HCEC 1CT (cell line): ENCODE data around the gene TJAP1.
A peak's percentile ranks its signal among the peaks of the same experiment; 100 is the strongest.
"Not testable (repeated sequence)": the region's sequence is repeated elsewhere in the genome, so short reads cannot be mapped to it uniquely, and the experiment has no call there.

Experiments
- DNase-seq: peaks from one replicate; pipeline ENCODE4 v3.0.0-alpha.2; 2017

The TJAP1 gene

DNA sequence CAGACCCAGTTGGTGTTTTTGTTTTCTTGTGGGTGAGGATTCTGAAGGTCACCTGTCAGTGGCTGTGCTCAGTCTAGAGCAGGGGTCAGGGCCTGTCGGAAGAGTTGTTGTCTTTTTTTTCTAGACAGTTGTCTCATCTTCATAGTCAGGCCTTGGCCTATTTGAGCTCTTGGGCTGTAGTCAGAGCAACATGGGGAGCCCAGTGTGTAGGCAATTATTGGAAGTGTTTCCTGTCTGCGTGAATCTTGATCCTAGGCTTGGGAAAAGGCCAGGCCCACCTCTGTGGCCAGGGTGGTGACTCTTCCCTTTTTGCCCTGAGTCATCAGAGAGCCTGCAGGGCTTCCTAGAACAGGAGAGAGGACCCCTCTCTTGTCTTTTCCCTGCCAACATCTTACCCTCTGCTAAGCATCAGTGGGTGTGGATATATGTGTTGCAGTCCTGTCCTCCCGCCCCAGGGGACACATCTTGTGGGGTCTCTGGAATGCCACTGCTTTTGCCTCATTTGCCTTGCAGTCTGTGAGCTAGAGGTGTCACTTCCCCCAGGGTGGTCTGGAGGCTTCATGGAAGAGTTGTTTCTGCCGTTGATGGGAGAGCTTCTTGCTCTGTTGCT lies 11.4 kb downstream of the TJAP1 start:
- no peak for DNase-seq

DNA sequence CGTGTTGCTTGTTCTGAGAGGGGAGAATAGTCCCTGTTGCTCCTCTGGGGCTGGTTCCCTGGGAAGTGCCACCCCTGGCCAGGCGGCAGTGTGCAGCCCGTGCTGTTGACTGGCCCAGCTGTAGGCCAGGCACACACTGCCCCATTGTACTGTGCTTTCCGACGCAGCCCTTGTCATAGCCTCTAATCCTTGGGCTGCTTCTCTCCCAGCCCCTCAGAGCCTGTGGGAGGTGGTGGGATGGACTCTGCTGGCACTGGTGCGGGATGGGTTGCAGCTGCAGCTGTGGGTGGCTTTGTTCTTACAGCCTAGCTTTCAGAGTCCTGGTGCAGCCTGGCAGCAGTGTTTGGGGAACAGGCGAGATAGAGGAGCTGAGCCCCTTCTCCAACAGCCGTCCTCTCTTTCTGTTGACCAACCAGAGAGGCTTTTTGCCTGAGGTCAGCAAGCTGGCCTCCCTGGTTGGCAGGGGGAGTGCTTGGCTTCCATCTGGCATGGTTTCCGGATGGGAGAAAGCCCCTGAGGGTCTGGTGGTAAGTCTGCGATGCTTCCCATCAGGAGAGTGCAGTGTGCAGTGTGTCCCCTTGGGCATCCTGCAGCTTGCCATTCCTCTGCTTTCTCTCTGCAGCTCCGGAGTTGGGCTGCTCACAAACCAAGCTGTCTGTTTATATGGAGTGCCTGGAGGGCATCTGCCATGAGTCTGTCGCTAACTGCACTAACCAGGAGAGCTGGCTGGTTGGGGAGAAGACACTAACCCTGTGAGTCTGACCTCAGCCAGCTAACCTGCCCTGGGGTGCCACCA lies 12.1 kb downstream of the TJAP1 start:
- no peak for DNase-seq

DNA sequence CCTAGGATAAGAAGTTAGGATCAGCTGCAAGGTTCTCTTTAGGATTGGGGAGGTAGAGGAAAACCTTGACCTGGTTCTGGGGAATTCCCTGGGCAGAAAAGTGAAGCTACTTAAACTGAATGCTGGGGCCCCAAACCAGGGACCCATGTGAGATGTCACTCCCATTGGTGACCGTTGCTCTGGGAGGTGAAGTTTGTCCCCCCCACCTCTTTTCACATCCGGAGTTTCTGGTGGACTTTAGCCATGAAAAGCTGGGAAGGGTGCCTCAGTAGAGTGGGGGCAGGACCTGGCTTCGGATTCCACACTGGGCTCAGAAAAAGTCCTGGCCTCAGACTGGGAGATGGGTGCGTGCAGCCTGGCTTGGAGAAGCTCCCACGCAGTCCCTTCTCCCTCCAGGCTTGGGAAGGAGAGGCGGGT lies 13.2 kb downstream of the TJAP1 start:
- DNase-seq = no peak

DNA sequence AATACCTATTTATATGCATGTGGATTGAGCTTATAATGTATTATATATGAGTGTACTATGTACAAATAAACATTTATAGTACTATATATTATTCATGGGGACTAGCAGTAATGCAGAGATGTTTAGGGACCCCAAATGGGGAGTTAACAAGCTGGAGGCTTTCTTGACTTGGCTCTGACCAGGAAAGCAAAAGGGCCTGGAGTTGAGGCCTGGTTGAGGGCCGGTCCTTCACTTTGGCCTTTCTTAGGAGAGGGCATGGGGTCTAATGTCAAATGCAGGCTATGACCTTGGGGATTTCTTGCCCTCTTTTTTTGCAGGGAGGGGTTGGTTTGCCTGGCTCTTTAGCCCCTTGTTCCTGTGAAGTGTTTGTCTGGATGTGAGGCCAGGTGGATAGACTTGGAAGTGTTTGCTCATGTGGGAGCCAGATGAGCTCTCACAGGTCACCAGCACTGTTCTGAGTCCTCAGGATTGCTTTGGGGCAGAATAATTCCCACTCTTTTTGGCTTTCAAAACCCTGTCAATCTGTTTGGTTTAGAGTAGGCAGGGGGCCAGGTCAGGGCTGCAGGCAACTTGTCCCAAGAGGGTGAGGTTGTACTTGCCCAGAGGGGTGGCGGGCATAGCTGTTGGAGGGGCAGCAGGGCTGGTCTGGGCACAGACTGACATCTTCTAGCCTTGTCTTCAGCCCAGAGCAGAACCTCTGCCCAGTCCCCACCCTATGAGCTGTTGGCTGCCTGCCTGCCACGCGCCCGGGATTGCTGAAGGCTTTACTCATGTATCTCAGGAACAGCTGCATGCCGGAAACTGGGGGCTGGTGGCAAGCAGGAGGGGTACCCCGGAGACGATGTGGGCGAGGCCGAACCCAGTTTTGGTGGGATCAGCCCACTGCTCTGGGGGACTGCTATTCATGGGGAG lies 14.6 kb downstream of the TJAP1 start:
- peak; percentile 82 for DNase-seq

DNA sequence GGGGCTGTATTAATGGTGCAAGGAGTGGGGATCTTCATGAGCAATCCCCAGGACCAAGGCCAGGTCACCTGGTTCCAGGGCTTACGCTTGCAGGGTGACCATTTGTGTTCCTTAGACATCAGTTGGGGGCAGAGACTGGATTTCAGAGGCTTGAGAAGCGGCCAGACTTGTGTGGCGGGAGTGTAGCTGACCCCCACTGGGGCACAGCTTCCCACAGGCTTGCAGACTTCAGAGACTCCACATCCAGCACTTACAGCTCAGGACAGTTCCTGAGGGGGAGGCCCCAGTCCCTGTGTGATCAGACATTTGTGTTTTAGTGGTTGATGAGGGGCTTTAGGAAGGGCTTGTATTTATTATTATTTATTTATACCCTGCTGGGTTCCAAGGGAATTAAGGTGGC lies 15.3 kb downstream of the TJAP1 start:
- no peak for DNase-seq

DNA sequence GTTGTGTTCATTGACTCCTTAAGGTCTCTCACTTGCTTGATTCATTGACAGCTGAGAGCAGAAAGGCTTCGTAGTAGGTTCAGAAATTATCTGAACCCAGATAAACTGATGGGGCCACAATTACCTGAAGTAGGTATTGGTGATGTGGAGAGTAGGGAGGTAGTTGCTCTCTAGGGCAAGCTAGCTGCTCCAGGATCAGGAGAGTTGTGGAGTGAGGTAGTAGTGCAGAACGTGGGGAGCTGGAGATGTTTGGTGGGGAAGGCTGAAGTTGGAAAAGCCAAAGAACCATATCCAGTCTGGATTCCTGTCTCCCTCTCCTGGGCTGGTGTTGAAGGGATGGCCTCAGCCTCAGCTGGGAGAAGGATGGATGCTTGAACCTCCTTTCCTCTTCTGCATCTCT lies 15.9 kb downstream of the TJAP1 start:
- no peak for DNase-seq

DNA sequence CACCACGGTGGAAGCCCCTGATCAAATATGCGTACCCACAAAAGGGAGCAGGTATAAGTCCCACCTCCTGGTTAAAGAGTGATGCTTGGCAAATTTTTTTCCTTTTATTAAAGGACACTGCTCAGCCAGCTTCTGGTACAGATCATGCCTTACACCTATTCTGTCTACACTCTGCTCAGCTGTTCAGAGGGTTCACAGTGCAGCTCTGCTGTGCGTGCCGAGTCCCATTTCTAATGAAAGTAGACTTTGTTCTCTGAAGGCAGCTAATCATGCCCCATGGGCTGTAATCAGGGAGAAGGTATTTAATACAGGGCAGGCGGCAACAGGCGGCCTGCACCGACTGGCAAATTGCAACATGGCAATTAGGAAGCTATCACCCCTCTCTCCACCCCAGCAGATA lies 16.5 kb downstream of the TJAP1 start:
- no peak for DNase-seq

DNA sequence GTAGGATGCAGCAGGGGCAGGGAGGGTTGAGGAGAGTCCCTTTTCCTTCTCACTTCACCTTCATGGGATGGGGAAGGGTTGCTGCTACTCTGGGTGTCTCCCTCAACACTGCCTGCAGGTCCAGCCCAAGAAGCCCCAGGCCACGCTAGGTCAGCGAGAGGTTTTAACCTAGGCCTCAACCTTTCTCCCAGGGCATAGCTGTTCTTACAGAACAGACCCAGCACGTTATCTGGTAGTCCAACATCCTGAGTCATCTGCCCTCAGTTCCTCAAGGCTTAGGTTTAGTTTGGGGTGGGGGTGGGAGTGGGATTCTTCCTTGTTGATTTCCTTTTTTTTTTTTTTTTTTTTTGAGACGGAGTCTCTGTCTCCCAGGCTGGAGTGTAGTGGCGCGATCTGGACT lies 17.0 kb downstream of the TJAP1 start:
- no peak for DNase-seq

DNA sequence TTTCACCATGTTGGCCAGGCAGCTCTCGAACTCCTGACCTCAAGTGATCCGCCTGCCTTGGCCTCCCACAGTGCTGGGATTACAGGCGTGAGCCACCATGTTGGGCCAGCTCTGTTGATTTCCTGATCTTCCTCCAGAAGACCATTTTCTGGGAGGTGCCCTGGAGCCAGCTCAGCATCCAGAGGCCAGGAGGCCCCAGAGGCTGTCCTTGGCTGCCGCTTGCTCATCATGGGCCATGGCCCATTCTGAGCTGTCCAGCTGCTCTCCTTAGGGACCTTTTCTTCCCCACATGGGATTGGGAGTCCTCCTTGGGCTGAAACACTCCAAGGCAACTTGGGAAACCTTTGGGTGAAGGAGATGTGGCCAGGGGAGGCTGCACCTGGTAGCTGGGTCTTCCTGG lies 17.4 kb downstream of the TJAP1 start:
- DNase-seq = no peak

DNA sequence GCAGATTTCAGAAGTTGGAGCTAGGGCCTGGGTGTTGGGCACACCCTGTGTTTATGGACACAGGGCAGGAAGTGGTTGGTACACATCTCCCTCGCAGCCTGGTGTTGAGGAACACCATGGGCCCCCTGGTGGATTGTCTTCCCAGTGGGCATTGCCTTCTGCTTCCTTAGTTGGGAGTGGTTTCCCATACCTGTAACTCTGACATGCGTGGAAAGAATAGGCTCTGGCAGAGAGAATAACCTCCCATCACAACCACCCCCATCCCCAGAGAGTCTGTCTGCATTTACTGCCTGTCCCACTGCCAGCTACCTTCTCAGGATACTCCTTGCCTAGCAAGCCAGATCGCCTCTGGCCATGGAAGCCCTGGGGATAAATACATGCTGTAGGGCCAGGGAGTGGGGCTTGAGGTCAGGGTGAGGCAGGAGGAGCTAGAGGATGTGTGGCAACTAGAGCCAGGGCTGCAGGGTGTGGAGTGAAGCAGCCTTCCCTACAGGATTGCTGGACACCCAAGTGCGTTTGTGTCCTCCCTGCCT lies 18.1 kb downstream of the TJAP1 start:
- DNase-seq = no peak

DNA sequence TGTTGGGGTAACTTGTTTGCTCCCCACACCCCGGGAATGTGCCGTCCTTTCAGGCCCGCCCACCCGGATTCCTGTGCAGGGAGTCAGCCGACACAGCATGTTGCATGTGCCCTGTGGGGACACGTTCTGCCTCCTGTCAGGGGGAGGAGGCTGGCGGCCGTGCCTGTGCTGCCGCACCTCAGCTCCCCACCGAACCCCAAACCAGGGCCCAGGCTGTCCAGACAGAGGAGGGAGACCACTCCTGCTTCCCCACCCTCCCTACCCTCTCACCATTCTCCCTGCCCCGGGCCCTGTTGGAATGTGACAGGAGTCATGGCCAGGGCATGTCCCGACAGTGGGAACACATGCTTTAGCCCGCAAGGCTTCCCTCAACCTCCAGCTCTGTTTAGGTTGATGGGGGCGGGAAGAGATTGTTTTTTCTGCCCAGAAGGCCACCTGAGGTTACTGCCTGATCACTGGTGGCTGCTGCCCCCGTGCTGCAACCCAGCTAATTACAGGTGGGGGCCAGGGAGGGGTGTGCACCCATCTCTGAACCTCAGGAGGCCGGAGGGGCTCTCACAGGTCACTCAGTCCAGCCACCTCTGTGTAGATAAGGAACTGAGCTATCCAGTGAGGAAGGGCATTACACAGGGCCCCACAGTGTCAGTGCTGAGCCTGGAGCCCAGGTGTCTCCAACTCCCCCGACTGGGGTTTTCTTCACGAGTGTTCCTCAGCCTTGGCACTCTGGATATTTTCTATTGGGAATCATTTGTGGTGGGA lies 19.2 kb downstream of the TJAP1 start:
- DNase-seq = peak; percentile 67

DNA sequence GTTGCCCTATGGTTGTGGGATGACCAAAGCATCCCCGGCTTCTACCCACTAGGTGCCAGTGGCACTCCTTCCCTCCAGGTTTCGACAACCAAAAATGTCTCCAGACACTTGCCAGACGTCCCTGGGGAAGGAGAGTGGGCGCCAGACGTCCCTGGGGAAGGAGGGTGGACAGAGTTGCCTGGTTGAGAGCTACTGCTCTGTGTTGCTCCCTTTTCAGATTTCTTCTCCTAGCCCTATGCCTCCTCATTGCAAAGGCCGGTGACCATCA lies 19.7 kb downstream of the TJAP1 start:
- DNase-seq = no peak

DNA sequence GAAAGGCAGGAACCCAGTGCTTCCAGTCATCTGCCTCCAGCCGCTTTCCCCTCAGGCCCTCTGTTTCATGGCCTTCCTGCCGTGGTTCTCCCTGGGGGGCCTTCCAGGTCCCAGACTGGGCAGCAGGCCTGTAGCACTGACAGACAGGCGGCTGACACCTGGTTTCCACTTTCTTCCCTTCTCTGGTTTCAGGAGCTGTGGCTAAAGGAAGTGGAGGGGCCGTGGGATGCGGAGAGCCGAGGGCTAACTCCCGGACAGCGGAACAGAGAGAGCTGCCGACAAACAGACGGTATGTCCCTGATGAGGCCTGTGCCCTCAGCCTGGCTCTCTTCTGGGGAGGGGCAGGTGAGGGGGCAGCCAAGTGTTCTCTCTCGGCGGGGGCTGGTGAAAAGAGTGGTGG lies 20.3 kb downstream of the TJAP1 start:
- no peak for DNase-seq

DNA sequence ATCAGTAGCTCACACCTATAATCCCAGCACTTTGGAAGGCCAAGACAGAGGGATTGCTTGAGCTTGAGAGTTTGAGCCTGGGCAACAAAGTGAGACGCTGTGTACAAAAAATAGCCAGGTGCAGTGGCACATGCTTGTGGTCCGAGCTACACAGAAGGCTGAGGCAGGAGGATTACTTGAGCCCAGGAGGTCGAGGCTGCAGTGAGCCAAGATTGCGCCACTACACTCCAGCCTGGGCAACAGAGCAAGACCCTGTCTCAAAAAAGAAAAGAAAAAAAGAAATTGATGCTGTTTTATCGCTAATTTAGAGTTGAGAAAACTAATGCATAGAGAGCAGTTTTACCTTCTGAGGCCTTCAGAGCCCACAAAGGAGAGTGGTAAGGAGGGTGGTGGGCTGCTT lies 20.9 kb downstream of the TJAP1 start:
- DNase-seq = not testable (repeated sequence)

DNA sequence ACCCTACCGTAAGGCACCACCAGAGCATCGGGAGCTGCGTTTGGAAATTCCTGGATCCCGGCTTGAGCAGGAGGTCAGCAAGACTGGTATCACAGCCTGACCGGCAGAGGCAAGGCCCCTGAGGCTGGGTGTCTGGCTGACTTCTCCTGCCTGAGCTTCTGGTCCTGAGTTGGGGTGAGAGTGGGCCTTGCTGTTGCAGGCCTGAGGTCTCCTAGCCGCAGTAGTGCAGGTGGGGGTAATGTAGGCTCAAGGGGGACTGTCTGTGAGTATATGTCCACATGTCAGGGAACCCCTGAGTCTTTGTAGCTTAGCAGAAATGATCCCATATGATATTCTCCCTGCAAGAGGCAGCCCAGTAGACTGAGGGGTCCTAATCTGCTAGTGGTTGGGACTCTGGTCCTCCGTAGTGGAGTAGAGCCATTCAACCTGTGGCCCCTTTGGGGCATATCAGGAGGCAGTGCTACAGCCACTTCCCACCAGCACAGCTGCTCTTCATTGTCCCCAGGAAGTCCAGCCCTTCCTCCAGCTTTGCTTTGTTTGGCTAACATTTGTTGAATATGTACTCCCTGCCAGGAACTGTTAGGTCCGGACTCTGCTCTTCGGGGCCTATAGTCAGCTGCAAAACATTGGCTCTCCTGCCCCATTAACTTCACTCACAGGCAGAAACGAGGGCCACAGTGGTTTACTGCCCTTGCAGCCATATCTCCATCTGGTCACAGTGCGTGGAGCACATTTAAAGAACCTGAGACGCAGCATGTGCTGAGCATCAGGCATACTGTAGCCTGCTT lies 21.9 kb downstream of the TJAP1 start:
- DNase-seq = no peak

DNA sequence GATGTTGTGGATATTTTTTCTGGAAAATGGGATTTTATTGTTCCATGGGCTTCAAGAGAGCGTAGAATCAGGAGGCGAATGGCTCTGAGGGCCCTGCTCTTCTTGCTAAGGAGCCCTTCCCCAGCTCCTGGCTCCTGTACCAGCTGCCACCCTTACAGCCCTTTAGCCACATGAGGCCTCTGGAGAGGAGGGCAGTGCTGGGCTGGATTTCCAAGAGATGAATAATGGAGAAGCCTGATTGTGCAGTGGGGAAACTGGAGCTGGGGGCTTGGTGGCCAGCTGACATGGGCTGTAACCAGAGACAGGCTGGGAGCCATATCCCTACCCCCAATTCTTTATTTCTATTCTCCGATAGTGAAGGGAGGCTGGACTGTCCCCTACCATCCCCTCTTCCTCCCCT lies 23.6 kb downstream of the TJAP1 start:
- no peak for DNase-seq

DNA sequence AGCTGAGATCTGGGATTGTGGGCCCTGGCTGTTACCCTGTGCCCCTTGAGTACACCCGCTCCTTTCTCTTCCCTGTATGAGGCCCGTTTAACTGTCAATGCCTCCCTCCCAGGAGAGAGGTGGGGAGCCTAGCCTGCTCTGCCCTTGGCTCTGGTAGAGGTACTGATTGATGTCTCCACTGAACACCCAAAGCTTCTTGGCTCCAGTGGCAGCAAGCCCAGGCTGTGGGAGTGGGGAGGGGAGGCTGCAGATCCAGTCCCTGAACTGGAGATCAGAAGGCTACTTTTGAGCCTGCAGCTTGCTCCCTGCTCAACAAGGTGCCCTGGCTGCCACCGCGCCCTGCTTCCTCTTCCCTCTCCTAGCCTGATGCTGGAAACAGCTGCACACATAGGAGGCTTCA lies 25.3 kb downstream of the TJAP1 start:
- no peak for DNase-seq

DNA sequence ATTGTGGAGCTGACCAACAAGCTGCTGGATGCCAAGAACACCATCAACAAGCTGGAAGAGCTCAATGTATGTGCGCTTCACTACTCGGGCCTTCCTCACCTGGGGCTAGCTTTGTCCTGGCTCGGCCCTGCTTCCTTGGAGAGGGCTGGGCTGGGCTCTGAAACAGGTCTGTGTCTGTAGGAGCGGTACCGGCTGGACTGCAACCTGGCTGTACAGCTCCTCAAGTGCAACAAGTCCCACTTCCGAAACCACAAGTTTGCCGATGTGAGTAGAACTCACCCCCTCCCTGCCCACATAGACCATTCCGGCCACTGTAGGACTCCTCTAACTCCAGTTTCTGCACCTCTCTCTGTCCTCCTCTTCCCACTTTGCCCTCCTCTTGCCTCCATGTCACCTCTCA lies 26.1 kb downstream of the TJAP1 start:
- DNase-seq = no peak

DNA sequence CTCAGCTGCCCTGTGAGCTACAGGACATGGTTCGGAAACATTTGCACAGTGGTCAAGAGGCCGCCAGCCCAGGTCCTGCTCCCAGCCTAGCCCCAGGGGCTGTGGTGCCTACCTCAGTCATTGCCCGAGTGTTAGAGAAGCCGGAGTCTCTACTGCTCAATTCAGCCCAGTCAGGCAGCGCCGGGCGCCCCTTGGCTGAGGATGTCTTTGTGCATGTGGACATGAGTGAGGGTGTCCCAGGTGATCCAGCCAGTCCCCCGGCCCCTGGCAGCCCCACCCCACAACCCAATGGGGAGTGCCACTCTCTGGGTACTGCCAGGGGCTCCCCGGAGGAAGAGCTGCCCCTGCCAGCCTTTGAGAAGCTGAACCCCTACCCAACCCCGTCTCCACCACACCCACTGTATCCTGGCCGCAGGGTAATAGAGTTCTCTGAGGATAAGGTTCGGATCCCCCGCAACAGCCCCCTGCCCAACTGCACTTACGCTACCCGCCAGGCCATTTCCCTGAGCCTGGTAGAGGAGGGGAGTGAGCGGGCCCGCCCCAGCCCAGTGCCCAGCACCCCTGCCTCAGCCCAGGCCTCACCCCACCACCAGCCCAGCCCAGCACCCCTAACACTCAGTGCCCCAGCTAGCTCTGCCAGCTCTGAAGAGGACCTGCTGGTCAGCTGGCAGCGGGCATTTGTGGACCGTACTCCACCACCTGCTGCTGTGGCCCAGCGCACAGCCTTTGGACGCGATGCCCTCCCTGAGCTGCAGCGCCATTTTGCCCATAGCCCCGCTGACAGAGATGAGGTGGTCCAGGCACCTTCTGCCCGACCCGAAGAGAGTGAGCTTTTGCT lies 27.6 kb downstream of the TJAP1 start:
- no peak for DNase-seq

DNA sequence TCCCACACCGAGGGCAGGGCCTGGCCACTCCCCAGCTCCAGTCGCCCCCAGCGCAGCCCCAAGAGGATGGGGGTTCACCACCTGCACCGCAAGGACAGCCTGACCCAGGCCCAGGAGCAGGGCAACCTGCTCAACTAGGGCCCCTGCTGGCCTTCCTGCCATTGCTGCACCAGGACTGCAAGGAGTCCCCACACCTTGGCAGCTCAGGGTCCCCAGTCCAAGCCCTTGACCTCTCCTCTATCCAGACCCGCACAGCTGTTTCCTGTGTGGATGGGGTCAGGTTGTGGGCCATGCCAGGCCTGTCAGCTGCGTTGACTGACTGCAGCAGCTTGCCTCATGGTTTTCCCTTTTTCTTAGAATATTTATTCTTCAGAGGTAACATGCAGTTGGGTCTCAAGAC lies 28.3 kb downstream of the TJAP1 start:
- DNase-seq = no peak

DNA sequence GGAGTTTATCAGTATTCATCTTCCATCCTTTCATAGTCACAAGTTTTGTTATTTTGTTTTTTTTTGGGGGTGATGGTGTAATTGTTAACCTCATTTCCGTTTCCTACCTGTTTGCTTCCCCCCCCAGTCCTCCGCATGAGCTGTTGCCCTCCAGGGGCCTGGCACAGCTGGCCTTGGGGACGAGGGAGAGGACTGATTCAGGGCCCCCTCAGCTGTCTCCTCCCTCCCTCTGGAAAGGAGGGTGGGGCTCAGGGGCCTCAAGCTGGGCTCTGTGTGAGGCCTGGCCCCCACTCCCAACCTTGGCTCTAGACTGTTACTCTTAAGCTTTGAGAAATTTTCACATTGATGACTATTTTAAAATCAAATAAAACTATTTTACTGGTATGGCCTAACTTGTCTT lies 28.8 kb downstream of the TJAP1 start:
- no peak for DNase-seq
